ENCODE results near the gene CYP4F2. TPM values are rescaled to one million over a fixed set of nuclear protein-coding genes. Genes with fewer than 3 reads are reported as not detected.

CYP4F2 gene
- total and polyA plus RNA-seq, 9 of the 15 experiments (the other 6 are each of a cell fraction or from before 2014, with no cell fraction given): 0.10 to 0.56 (median 0.32) TPM; not detected in 2

GRCh38 chr19:15836330-15837220 lies 61.3 kb downstream of the CYP4F2 start (continued):
- TF ChIP-seq ZNF449 (CRISPR knock-in tag; IDR thresholded peaks at IDR 0.05): 0 out of 2 replicates have a peak, but pooled peaks have one; percentile 38
- TF ChIP-seq HMGXB4 (CRISPR knock-in tag; IDR thresholded peaks at IDR 0.05): no peak
- no peak for TF ChIP-seq ARID2 (IDR thresholded peaks at IDR 0.05)
- no peak for TF ChIP-seq ZNF551 (CRISPR knock-in tag; IDR thresholded peaks at IDR 0.05)
- TF ChIP-seq SAP30 (IDR thresholded peaks at IDR 0.05; ENCODE audit: borderline replicate concordance, insufficient read depth, low read depth, low read length, poor library complexity, severe bottlenecking): no peak
- no peak for TF ChIP-seq FOXP4 (CRISPR knock-in tag; IDR thresholded peaks at IDR 0.05; ENCODE audit: borderline replicate concordance)
- TF ChIP-seq HBP1 (CRISPR knock-in tag; IDR thresholded peaks at IDR 0.05): peak; percentile 59; the same call in 1 of the 2 replicates
- 0 out of 2 replicates have a peak, but pooled peaks have one; percentile 10 for TF ChIP-seq CBFA2T3 (IDR thresholded peaks at IDR 0.05)
- 0 out of 2 replicates have a peak, but pooled peaks have one; percentile 22 for TF ChIP-seq ZBTB26 (CRISPR knock-in tag; IDR thresholded peaks at IDR 0.05)
- TF ChIP-seq SREBF2 (CRISPR knock-in tag; IDR thresholded peaks at IDR 0.05): 0 out of 2 replicates have a peak, but pooled peaks have one; percentile 36
- peak; percentile 25 to 68; a peak in 2 of 4 replicates for TF ChIP-seq MLLT1 (IDR thresholded peaks at IDR 0.05)
- peak; percentile 47 for TF ChIP-seq ETS1 (conservative IDR thresholded peaks at IDR 0.05; ENCODE audit: control insufficient read depth, low read depth, low read length)
- 0 out of 2 replicates have a peak, but pooled peaks have one; percentile 66 for TF ChIP-seq RFX7 (CRISPR knock-in tag; IDR thresholded peaks at IDR 0.05)
- no peak for TF ChIP-seq SMARCC2 (IDR thresholded peaks at IDR 0.05; ENCODE audit: low read depth)

Data from K562 (cell line).